ENCODE results near the gene GPI. TPM values are rescaled to one million over a fixed set of nuclear protein-coding genes. Genes with fewer than 3 reads are reported as not detected.
A peak's percentile ranks its signal among the peaks of the same experiment; 100 is the strongest.
"Not testable (repeated sequence)": the region's sequence is repeated elsewhere in the genome, so short reads cannot be mapped to it uniquely, and the experiment has no call there.

GPI gene
- total RNA-seq, 2 experiments from 2014 or later, result 686 to 839 TPM

- Mint-ChIP-seq H3K4me1 (peaks cover 53% of the 10 kb centered on the region), H3K27me3 (no peaks in the 10 kb centered on the region), H3K36me3 (ENCODE audit: low read depth) (peaks cover 58% of the 10 kb centered on the region), H3K9me3 (ENCODE audit: low read depth) (no peaks in the 10 kb centered on the region), H3K4me3 (peak overlapping the region; percentile 91), H3K27ac (peak overlapping the region; percentile 90)
- DNase-seq (no peak), ATAC-seq (no peak)
- ChIA-PET POLR2A (no interaction called here), CTCF (interaction anchor here (1.1 to 1.3 kb wide), 2 partner anchors 21 to 134 kb away, joined by 5 to 7 read pairs; no protein-coding TSS in a partner anchor)
- intact Hi-C loops (cut with DNase I, micrococcal nuclease), result loop anchor here in 1 of 2 experiments (5.0 kb wide), 1 partner anchor 60 kb away; the partner anchor contains the start of gene UBA2
These were observed 2.0 kb downstream of the GPI start for GRCh38 chr19:34366738-34367623.

DNA sequence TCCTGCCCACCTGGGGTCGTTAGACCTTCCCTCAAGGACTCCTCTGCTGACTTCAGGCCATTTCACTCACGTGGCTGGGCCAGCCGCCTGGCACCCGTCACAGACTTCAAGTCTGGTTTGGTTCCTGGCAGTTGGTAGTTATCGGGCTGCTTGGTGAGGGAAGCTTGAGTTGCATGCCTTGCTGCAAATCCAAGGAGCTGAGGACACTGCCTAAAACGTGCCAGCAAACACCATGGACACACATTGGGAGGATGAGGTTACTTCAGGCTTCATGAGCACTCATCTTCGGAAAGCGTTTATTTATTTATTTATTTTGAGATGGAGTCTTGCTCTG, 2.6 kb downstream of the GPI start:
- Mint-ChIP-seq H3K9me3 (ENCODE audit: low read depth) (no peaks in the 10 kb centered on the region), H3K27me3 (no peaks in the 10 kb centered on the region), H3K4me3 (no peak overlapping the region), H3K4me1 (peaks cover 53% of the 10 kb centered on the region), H3K27ac (peak overlapping the region; percentile 47), H3K36me3 (ENCODE audit: low read depth) (peaks cover 60% of the 10 kb centered on the region)
- ATAC-seq, result no peak
- POLR2A ChIA-PET, result interaction anchor here (0.6 kb wide), 1 partner anchor 61 kb away, joined by 4 read pairs; the partner anchor contains the start of gene UBA2
- CTCF ChIA-PET, result interaction anchor here (1.0 to 1.3 kb wide), 2 partner anchors 21 to 135 kb away, joined by 4 to 7 read pairs; no protein-coding TSS in a partner anchor
- intact Hi-C loops (cut with DNase I, micrococcal nuclease), result loop anchor here in 1 of 2 experiments (5.0 kb wide), 1 partner anchor 60 kb away; the partner anchor contains the start of gene UBA2
- DNase-seq, result no peak

DNA sequence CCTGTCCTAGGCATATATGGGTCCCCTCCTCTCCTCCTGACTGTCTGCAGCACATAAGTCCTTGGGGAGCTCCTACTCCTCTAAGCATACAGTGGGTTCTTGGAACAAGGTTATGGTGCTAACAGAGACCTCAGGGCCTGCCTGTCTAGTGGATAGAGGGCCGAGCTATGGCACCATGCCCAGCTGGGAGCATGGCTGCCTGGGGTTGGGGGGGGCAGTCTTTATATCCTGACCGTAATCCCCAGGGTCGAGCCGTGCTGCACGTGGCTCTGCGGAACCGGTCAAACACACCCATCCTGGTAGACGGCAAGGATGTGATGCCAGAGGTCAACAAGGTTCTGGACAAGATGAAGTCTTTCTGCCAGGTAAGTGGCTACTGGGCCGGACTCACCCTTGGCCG, 3.3 kb downstream of the GPI start:
- ATAC-seq (no peak), DNase-seq (no peak)
- Mint-ChIP-seq H3K4me3 (peak overlapping the region; percentile 20), H3K27me3 (no peaks in the 10 kb centered on the region), H3K27ac (no peak overlapping the region), H3K4me1 (peaks cover 47% of the 10 kb centered on the region), H3K9me3 (ENCODE audit: low read depth) (no peaks in the 10 kb centered on the region), H3K36me3 (ENCODE audit: low read depth) (peaks cover 62% of the 10 kb centered on the region)
- POLR2A ChIA-PET, result no interaction called here
- intact Hi-C loops (cut with DNase I, micrococcal nuclease), result loop anchor here in 1 of 2 experiments (5.0 kb wide), 1 partner anchor 59 kb away; the partner anchor contains the start of gene UBA2
- CTCF ChIA-PET, result interaction anchor here (1.0 to 1.9 kb wide), 3 partner anchors 9 to 135 kb away, joined by 4 to 6 read pairs (median 4); no protein-coding TSS in a partner anchor

GRCh38 chr19:34369166-34369565, 4.2 kb downstream of the GPI start:
- not testable (repeated sequence) for H3K4me3 Mint-ChIP-seq; H3K27me3 Mint-ChIP-seq; ATAC-seq; H3K27ac Mint-ChIP-seq; H3K9me3 Mint-ChIP-seq (ENCODE audit: low read depth); DNase-seq
- POLR2A ChIA-PET, result interaction anchor here (0.7 kb wide), 1 partner anchor 15 kb away, joined by 6 read pairs; no protein-coding TSS in a partner anchor
- CTCF ChIA-PET, result interaction anchor here (0.6 to 1.9 kb wide), 3 partner anchors 10 to 61 kb away, joined by 3 to 6 read pairs (median 4); no protein-coding TSS in a partner anchor
- intact Hi-C loops (cut with DNase I, micrococcal nuclease), result loop anchor here in 1 of 2 experiments (5.0 kb wide), 1 partner anchor 58 kb away; the partner anchor contains the start of gene UBA2
- Mint-ChIP-seq H3K36me3 (ENCODE audit: low read depth) (peaks cover 66% of the 10 kb centered on the region), H3K4me1 (peaks cover 45% of the 10 kb centered on the region)

DNA sequence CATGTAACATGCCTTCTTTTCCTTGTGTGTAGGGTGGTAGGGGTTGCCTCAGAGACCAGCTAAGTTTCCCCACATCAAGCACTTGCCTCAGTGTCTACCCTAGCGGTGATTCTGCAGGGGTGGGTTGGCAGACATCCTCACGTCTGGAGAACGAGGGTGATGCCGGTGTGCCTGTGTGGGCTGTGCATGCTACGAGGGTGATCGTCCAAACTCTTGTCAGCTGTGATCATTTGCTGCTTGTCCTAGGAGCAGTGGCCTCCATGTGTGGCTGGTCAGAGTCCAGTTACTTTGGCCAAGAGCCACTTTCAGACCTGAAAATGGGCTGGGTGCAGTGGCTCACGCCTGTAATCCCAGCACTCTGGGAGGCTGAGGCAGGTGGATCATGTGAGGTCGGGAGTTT, 5.1 kb downstream of the GPI start:
- ATAC-seq (no peak), DNase-seq (no peak)
- Mint-ChIP-seq H3K4me3 (no peak overlapping the region), H3K27ac (no peak overlapping the region), H3K36me3 (ENCODE audit: low read depth) (peaks cover 71% of the 10 kb centered on the region), H3K27me3 (no peaks in the 10 kb centered on the region), H3K9me3 (ENCODE audit: low read depth) (no peaks in the 10 kb centered on the region), H3K4me1 (peaks cover 43% of the 10 kb centered on the region)
- POLR2A ChIA-PET, result no interaction called here
- intact Hi-C loops (cut with DNase I, micrococcal nuclease), result no loop called here
- CTCF ChIA-PET, result interaction anchor here (0.9 to 2.0 kb wide), 2 partner anchors 24 to 34 kb away, joined by 3 to 6 read pairs; no protein-coding TSS in a partner anchor

DNA sequence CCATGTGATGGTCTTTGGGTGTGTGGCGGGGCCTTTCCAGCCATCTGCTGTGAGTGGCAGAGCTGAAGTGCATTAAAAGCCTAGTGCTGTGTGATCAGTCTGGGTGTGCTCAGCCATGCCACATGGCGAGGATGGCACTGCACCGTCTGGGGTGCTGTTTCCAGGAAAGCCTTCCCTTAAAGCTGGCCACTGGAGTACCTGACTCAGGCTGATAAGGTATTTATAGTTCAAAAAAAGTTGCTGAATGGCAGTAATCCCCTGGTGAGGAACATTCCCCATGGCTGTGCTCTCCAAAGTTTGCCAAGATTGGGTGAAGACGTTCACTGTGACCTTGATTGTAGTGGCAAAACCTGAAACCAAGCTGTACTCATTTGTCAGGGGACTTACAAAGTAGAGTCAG, 6.0 kb downstream of the GPI start:
- CTCF ChIA-PET, result interaction anchor here (0.9 to 2.0 kb wide), 2 partner anchors 25 to 33 kb away, joined by 3 to 6 read pairs; no protein-coding TSS in a partner anchor
- intact Hi-C loops (cut with DNase I, micrococcal nuclease), result no loop called here
- POLR2A ChIA-PET, result interaction anchor here (0.7 kb wide), 2 partner anchors 15 to 18 kb away, joined by 6 read pairs; no protein-coding TSS in a partner anchor
- Mint-ChIP-seq H3K4me3 (no peak overlapping the region), H3K27ac (no peak overlapping the region), H3K36me3 (ENCODE audit: low read depth) (peaks cover 75% of the 10 kb centered on the region), H3K27me3 (no peaks in the 10 kb centered on the region), H3K4me1 (peaks cover 46% of the 10 kb centered on the region), H3K9me3 (ENCODE audit: low read depth) (no peaks in the 10 kb centered on the region)
- no peak for ATAC-seq
- DNase-seq, result no peak

- Mint-ChIP-seq H3K4me1 (peaks cover 25% of the 10 kb centered on the region), H3K4me3 (no peak overlapping the region), H3K36me3 (ENCODE audit: low read depth) (peaks cover 63% of the 10 kb centered on the region), H3K27ac (no peak overlapping the region), H3K27me3 (no peaks in the 10 kb centered on the region), H3K9me3 (ENCODE audit: low read depth) (no peaks in the 10 kb centered on the region)
- ChIA-PET POLR2A (interaction anchor here (0.5 to 0.6 kb wide), 2 partner anchors 13 to 157 kb away, joined by 3 to 4 read pairs; no protein-coding TSS in a partner anchor), CTCF (interaction anchor here (0.7 kb wide), 2 partner anchors 188 to 1085 kb away, joined by 3 to 4 read pairs; no protein-coding TSS in a partner anchor)
- no peak for DNase-seq
- no peak for ATAC-seq
- intact Hi-C loops (cut with DNase I, micrococcal nuclease), result no loop called here
These were observed 8.7 kb downstream of the GPI start for GRCh38 chr19:34373601-34374288.

- peak overlapping the region; percentile 51 for H3K27ac Mint-ChIP-seq
- no peak overlapping the region for H3K4me3 Mint-ChIP-seq
- POLR2A ChIA-PET, result interaction anchor here (1.6 kb wide), 1 partner anchor 9 kb away, joined by 4 read pairs; no protein-coding TSS in a partner anchor
- intact Hi-C loops (cut with DNase I, micrococcal nuclease), result no loop called here
- H3K4me1 Mint-ChIP-seq, result peaks cover 22% of the 10 kb centered on the region
- ATAC-seq, result peak; percentile 86
- no peaks in the 10 kb centered on the region for H3K27me3 Mint-ChIP-seq
- peaks cover 59% of the 10 kb centered on the region for H3K36me3 Mint-ChIP-seq (ENCODE audit: low read depth)
- H3K9me3 Mint-ChIP-seq (ENCODE audit: low read depth), result no peaks in the 10 kb centered on the region
- CTCF ChIA-PET, result no interaction called here
- peak; percentile 31 for DNase-seq
These were observed 10.6 kb downstream of the GPI start for GRCh38 chr19:34375598-34375997.

GRCh38 chr19:34380639-34381241, 15.7 kb downstream of the GPI start:
- CTCF ChIA-PET, result interaction anchor here (0.6 kb wide), 1 partner anchor 331 kb away, joined by 5 read pairs; no protein-coding TSS in a partner anchor
- ATAC-seq, result no peak
- intact Hi-C loops (cut with DNase I, micrococcal nuclease), result no loop called here
- Mint-ChIP-seq H3K9me3 (ENCODE audit: low read depth) (no peaks in the 10 kb centered on the region), H3K4me1 (peaks cover 2% of the 10 kb centered on the region), H3K27me3 (no peaks in the 10 kb centered on the region), H3K36me3 (ENCODE audit: low read depth) (peaks cover 74% of the 10 kb centered on the region), H3K4me3 (no peak overlapping the region), H3K27ac (no peak overlapping the region)
- DNase-seq, result no peak
- POLR2A ChIA-PET, result interaction anchor here (0.6 kb wide), 1 partner anchor 298 kb away, joined by 3 read pairs; no protein-coding TSS in a partner anchor

DNA sequence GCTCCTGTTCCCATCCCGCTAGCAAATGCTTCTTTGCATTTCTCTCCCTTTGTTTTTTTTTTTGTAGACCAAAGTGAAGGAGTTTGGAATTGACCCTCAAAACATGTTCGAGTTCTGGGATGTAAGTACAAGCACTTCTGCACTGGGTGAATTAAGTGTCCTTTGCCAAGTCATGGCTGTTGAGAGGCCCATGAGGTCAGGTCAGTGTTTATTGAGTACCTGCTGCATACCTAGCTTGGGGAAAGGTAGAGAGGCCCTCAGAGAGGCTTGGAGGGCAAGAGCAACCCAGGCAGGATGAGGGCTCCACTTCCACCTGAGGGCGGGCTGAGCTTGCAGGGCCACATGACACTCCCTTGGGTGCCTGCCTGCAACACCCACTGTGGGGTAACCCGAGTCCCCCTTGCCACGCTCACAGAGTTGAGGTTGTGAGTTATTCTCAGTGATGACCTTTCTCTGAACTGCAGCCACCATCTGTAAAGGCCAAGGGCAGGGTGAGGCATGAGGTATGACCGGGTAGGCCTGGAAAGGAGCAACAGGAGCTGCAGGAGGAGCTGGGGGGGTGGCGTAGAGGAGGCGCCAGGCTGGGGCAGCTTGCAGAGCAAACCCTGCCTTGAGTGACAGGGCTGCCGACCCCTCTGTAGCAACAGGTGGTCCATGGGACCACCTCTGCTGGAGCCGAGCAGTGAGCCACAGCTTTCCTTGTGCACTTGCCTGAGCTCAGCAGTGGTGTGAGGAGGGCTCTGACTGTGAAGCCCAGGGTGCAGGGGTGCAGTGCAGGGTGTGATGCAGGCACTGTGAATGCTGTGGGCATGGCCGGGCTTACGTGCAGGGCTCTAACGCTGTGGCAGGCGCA, 16.6 kb downstream of the GPI start:
- H3K27me3 Mint-ChIP-seq, result no peaks in the 10 kb centered on the region
- H3K27ac Mint-ChIP-seq, result no peak overlapping the region
- H3K4me1 Mint-ChIP-seq, result no peaks in the 10 kb centered on the region
- intact Hi-C loops (cut with DNase I, micrococcal nuclease), result no loop called here
- no peak for ATAC-seq
- H3K9me3 Mint-ChIP-seq (ENCODE audit: low read depth), result no peaks in the 10 kb centered on the region
- POLR2A ChIA-PET, result interaction anchor here (0.6 kb wide), 1 partner anchor 299 kb away, joined by 3 read pairs; no protein-coding TSS in a partner anchor
- no peak for DNase-seq
- H3K4me3 Mint-ChIP-seq, result no peak overlapping the region
- H3K36me3 Mint-ChIP-seq (ENCODE audit: low read depth), result peaks cover 77% of the 10 kb centered on the region
- CTCF ChIA-PET, result interaction anchor here (0.5 kb wide), 1 partner anchor 1214 kb away, joined by 3 read pairs; no protein-coding TSS in a partner anchor

All from activated CD4-positive, alpha-beta T cell treated with anti-CD3 and anti-CD28 coated beads for 36 hours (primary cell).